ENCODE measurements around the gene LIN54. TPM values are rescaled to one million over a fixed set of nuclear protein-coding genes. Genes with fewer than 3 reads are reported as not detected.

LIN54 gene
- total and polyA plus RNA-seq, 10 donors, result 2.0 to 15.3 (median 12.5) TPM

DNA sequence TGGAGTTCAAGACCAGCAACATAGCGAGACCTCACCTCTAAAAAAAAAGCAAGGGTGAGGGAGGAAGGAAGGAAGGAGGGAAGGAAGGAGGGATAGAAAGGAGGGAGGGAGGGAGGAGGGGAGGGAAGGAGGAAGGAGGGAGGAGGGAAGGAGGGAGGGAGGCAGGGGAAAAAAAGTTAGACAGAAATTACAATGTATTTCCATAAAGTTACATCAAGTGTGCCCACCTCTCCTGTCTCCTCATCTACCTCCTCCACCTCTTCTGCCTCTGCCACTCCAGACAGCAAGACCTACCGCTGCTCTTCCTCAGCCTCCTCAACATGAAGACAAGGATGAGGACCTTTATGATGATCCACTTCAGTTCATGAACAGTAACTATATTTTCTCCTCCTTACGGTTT lies 8.3 kb downstream of the LIN54 start:
- no peak overlapping the region for H3K4me3 ChIP-seq
- DNase-seq, result no peak
- no peak for TF ChIP-seq POLR2AphosphoS5 (IDR thresholded peaks at IDR 0.05)
- TF ChIP-seq, protein P1, sequence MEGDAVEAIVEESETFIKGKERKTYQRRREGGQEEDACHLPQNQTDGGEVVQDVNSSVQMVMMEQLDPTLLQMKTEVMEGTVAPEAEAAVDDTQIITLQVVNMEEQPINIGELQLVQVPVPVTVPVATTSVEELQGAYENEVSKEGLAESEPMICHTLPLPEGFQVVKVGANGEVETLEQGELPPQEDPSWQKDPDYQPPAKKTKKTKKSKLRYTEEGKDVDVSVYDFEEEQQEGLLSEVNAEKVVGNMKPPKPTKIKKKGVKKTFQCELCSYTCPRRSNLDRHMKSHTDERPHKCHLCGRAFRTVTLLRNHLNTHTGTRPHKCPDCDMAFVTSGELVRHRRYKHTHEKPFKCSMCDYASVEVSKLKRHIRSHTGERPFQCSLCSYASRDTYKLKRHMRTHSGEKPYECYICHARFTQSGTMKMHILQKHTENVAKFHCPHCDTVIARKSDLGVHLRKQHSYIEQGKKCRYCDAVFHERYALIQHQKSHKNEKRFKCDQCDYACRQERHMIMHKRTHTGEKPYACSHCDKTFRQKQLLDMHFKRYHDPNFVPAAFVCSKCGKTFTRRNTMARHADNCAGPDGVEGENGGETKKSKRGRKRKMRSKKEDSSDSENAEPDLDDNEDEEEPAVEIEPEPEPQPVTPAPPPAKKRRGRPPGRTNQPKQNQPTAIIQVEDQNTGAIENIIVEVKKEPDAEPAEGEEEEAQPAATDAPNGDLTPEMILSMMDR (IDR thresholded peaks at IDR 0.05 in 8 of 11, conservative IDR thresholded peaks at IDR 0.05 in 3 of 11), result no peak
- no peak for TF ChIP-seq POLR2A (IDR thresholded peaks at IDR 0.05)
- H3K27me3 ChIP-seq (replicated peaks in 1 of 7), result no peaks in the 10 kb centered on the region
- H3K4me1 ChIP-seq, result peaks cover 0 to 29% (median 4%) of the 10 kb centered on the region in 6 donors
- H3K36me3 ChIP-seq, result peaks cover 0 to 5% (median 0%) of the 10 kb centered on the region in 6 donors
- no peaks in the 10 kb centered on the region for H3K9me3 ChIP-seq
- 88 to 92% (median 90%) methylated on average over 3 of the region's 3 CpGs for WGBS, 5 donors
- intact Hi-C loops (cut with DNase I; ENCODE audit: low total_unique reads), result no loop called here
- no peak overlapping the region for H3K27ac ChIP-seq

DNA sequence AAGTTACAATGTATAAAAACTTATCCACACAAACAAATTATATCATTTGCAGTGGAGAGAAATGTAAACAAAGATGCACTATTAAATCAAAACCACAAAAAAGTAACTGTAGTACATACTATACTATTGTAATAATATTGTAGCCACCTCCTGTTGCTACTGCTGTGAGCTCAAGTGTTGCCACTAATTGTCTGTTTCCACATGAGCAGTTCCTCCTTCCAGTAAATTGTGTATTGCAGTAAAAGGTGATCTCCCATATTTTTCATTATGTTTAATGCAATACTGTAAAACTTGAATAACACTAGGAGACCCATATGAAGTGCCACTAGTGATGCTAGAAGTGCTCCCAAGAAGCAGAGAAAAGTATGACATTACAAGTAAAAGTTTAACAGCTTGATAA lies 11.7 kb downstream of the LIN54 start:
- TF ChIP-seq POLR2AphosphoS5 (IDR thresholded peaks at IDR 0.05) (no peak), POLR2A (IDR thresholded peaks at IDR 0.05) (no peak)
- TF ChIP-seq, protein P1 (IDR thresholded peaks at IDR 0.05 in 8 of 11, conservative IDR thresholded peaks at IDR 0.05 in 3 of 11), result no peak
- peaks cover 0 to 11% (median 0%) of the 10 kb centered on the region in 6 donors for H3K4me1 ChIP-seq
- intact Hi-C loops (cut with DNase I; ENCODE audit: low total_unique reads), result no loop called here
- no peak for DNase-seq
- H3K27ac ChIP-seq, result no peak overlapping the region
- peaks cover 0 to 13% (median 0%) of the 10 kb centered on the region in 6 donors for H3K36me3 ChIP-seq
- no peak overlapping the region for H3K4me3 ChIP-seq
- H3K9me3 ChIP-seq, result no peaks in the 10 kb centered on the region
- H3K27me3 ChIP-seq (replicated peaks in 1 of 7), result no peaks in the 10 kb centered on the region

DNA sequence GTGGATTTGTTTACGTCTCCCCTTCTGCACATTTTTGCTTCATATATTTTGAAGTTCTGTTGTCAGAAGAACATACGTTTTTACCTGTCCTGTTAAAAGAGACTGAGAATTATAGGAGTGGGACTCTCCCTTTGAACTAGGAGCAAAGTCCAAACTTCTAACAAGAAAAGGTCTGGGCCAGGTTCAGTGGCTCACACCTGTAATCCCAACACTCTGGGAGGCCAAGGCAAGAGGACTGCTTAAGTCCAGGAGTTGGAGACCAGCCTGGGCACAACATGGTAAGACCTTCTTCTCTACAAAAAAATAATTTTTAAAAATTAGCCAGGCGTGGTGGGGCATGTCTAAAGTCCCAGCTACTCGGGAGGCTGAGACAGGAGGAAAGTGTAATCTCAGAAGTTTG lies 15.8 kb downstream of the LIN54 start:
- intact Hi-C loops (cut with DNase I; ENCODE audit: low total_unique reads), result no loop called here
- H3K4me3 ChIP-seq, result no peak overlapping the region
- peaks cover 0 to 8% (median 0%) of the 10 kb centered on the region in 6 donors for H3K36me3 ChIP-seq
- no peak for TF ChIP-seq POLR2AphosphoS5 (IDR thresholded peaks at IDR 0.05)
- TF ChIP-seq, protein P1 (IDR thresholded peaks at IDR 0.05 in 8 of 11, conservative IDR thresholded peaks at IDR 0.05 in 3 of 11), result no peak
- no peak for TF ChIP-seq POLR2A (IDR thresholded peaks at IDR 0.05)
- no peak for DNase-seq
- no peaks in the 10 kb centered on the region for H3K27me3 ChIP-seq (replicated peaks in 1 of 7)
- H3K9me3 ChIP-seq, result no peaks in the 10 kb centered on the region
- WGBS, 5 donors, result 70 to 73% (median 72%) methylated on average over 4 of the region's 4 CpGs
- H3K27ac ChIP-seq, result no peak overlapping the region
- H3K4me1 ChIP-seq, result peaks cover 0 to 13% (median 4%) of the 10 kb centered on the region in 6 donors

DNA sequence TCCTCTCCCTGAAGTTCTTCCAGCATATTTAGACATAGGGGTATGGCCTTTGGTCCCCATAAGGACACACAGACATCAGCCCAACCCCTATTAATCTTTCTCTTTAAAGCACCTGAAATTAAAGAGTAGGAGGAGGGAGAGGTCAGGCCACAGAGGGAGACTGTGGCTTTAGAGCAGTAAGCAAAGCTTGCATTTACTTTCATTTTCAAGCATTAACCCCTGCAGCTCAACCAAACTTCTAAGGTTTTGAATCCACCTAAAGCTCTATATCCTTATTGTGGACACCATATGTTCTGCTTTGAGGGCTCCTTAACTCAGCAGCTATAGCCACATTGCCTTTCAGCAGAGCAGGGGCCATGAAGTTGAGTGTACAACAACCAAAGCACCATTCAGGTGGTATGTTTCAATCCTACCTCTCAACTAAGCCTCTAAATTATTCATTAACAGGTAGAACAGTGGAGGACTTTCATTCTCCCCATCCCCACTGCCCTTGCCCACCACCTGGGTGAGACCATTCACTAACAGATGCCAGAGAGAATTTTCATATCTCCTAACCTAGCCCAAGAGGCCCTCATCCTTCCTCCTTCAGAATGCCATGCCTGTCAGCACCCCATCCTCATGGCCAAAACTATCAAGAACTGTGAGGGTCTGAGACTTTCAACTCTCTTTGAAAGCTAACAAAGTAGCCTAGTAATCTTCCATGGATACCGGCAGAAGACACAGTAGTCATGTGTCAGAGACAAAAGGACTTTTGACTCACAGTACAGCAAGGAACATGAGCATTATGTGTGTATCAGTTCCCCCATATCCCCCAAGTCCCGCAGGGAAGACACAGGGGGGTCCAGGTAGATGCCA lies 20.8 kb downstream of the LIN54 start:
- 92 to 95% (median 95%) methylated on average over 2 of the region's 2 CpGs for WGBS, 5 donors
- peak overlapping the region in 1 of 8 donors; percentile 3 for H3K4me3 ChIP-seq
- H3K4me1 ChIP-seq, result peaks cover 0 to 17% (median 10%) of the 10 kb centered on the region in 6 donors
- H3K27ac ChIP-seq, result peak overlapping the region in 4 of 8 donors; percentile 1 to 57 (median 26)
- TF ChIP-seq POLR2AphosphoS5 (IDR thresholded peaks at IDR 0.05), result no peak
- TF ChIP-seq, protein P1 (IDR thresholded peaks at IDR 0.05 in 8 of 11, conservative IDR thresholded peaks at IDR 0.05 in 3 of 11), result no peak
- TF ChIP-seq POLR2A (IDR thresholded peaks at IDR 0.05), result no peak
- intact Hi-C loops (cut with DNase I; ENCODE audit: low total_unique reads), result no loop called here
- peaks cover 0 to under 1% (median 0%) of the 10 kb centered on the region in 6 donors for H3K36me3 ChIP-seq
- no peak for DNase-seq
- no peaks in the 10 kb centered on the region for H3K27me3 ChIP-seq (replicated peaks in 1 of 7)
- H3K9me3 ChIP-seq, result no peaks in the 10 kb centered on the region

All from spleen (tissue), 11 donors.